Stimulated activated CD4-positive, alpha-beta T cell treated with anti-CD3 and anti-CD28 coated beads, TNF-alpha, amount 100 ng/mL, for 1 hour (primary cell): ENCODE measurements around the gene PDE4D.
"Not testable (repeated sequence)": the region's sequence is repeated elsewhere in the genome, so short reads cannot be mapped to it uniquely, and the experiment has no call there.

Experiments
- DNase-seq, 3 donors: peaks; one replicate each; pipeline ENCODE4 v3.0.0-alpha.2; 2020; ENCODE audit warnings: low read depth in 3 of 3, low spot score in 1 of 3

The PDE4D gene

GRCh38 chr5:59586841-59587240 is 306.7 kb downstream of the PDE4D start:
- DNase-seq: no peak

GRCh38 chr5:59584858-59585846 is 308.4 kb downstream of the PDE4D start:
- DNase-seq: no peak

- no peak for DNase-seq
Observed at GRCh38 chr5:59583810-59584562, 309.5 kb downstream of the PDE4D start.

- DNase-seq: no peak
Observed at GRCh38 chr5:59583151-59583809, 310.2 kb downstream of the PDE4D start.

GRCh38 chr5:59582746-59583145 is 310.8 kb downstream of the PDE4D start:
- no peak for DNase-seq

GRCh38 chr5:59579824-59580167 is 313.7 kb downstream of the PDE4D start:
- no peak for DNase-seq

GRCh38 chr5:59579101-59579823 is 314.3 kb downstream of the PDE4D start:
- DNase-seq: no peak

GRCh38 chr5:59577485-59577884 is 316.0 kb downstream of the PDE4D start:
- no peak for DNase-seq

- no peak for DNase-seq
Observed at GRCh38 chr5:59575648-59576445, 317.7 kb downstream of the PDE4D start.

GRCh38 chr5:59573509-59573908 is 320.0 kb downstream of the PDE4D start:
- not testable (repeated sequence) for DNase-seq

- DNase-seq: no peak
Observed at GRCh38 chr5:59571067-59571466, 322.5 kb downstream of the PDE4D start.

GRCh38 chr5:59569608-59570334 is 323.8 kb downstream of the PDE4D start:
- no peak for DNase-seq

- DNase-seq: no peak
Observed at GRCh38 chr5:59569158-59569557, 324.4 kb downstream of the PDE4D start.

- no peak for DNase-seq
Observed at GRCh38 chr5:59568161-59568560, 325.4 kb downstream of the PDE4D start.

GRCh38 chr5:59565551-59565950 is 328.0 kb downstream of the PDE4D start:
- no peak for DNase-seq

- no peak for DNase-seq
Observed at GRCh38 chr5:59564895-59565294, 328.6 kb downstream of the PDE4D start.

GRCh38 chr5:59562756-59563389 is 330.7 kb downstream of the PDE4D start:
- DNase-seq: no peak

- no peak for DNase-seq
Observed at GRCh38 chr5:59560553-59560952, 333.0 kb downstream of the PDE4D start.

- DNase-seq: no peak
Observed at GRCh38 chr5:59559847-59560246, 333.7 kb downstream of the PDE4D start.
